Measurements from ENCODE around the gene PALM.

Gene PALM

GRCh38 chr19:746956-747355 is 38.2 kb downstream of the PALM start:
- Histone ChIP-seq H2AFZ (ENCODE audit: low read length) (no peak overlapping the region), H3K9me2 (replicated peaks; ENCODE audit: insufficient read depth, low read length) (no peaks in the 10 kb centered on the region), H3K4me3 (ENCODE audit: low read length) (no peak overlapping the region), H3F3A (ENCODE audit: insufficient read depth, low read length) (no peaks in the 10 kb centered on the region), H3K9ac (ENCODE audit: low read length) (no peak overlapping the region), H3K79me2 (ENCODE audit: low read length) (no peaks in the 10 kb centered on the region), H3K4me2 (ENCODE audit: low read depth, low read length) (no peak overlapping the region), H3K4me1 (ENCODE audit: low read length) (no peaks in the 10 kb centered on the region; the same call in 1 of the 2 replicates), H3K36me3 (replicated peaks; ENCODE audit: insufficient read depth, low read length) (no peaks in the 10 kb centered on the region), H3K9me3 (replicated peaks; ENCODE audit: insufficient read depth, low read length) (no peaks in the 10 kb centered on the region), H3K27me3 (replicated peaks; ENCODE audit: insufficient read depth, low read length) (peaks cover 86% of the 10 kb centered on the region), H4K20me1 (ENCODE audit: insufficient read depth, low read length) (no peaks in the 10 kb centered on the region), H3K27ac (ENCODE audit: low read length) (no peak overlapping the region)
- TF ChIP-seq CTCF (IDR thresholded peaks at IDR 0.05; ENCODE audit: low read length): no peak
- no peak for TF ChIP-seq EZH2 (optimal IDR thresholded peaks at IDR 0.05; ENCODE audit: low read depth, low read length)
- TF ChIP-seq EZH2phosphoT487 (IDR thresholded peaks at IDR 0.05; ENCODE audit: low read length): no peak
- no peak for DNase-seq

GRCh38 chr19:747432-748273 is 38.9 kb downstream of the PALM start:
- Histone ChIP-seq H2AFZ (ENCODE audit: low read length) (peak overlapping the region; percentile 30), H3K36me3 (replicated peaks; ENCODE audit: insufficient read depth, low read length) (no peaks in the 10 kb centered on the region), H3K4me2 (ENCODE audit: low read depth, low read length) (peak overlapping the region; percentile 14; the same call in 1 of the 2 replicates), H3K4me1 (ENCODE audit: low read length) (no peaks in the 10 kb centered on the region; the same call in 1 of the 2 replicates), H3K27me3 (replicated peaks; ENCODE audit: insufficient read depth, low read length) (peaks cover 86% of the 10 kb centered on the region), H3K27ac (ENCODE audit: low read length) (no peak overlapping the region), H3K9me3 (replicated peaks; ENCODE audit: insufficient read depth, low read length) (no peaks in the 10 kb centered on the region), H3K4me3 (ENCODE audit: low read length) (no peak overlapping the region), H3K9me2 (replicated peaks; ENCODE audit: insufficient read depth, low read length) (no peaks in the 10 kb centered on the region), H3K79me2 (ENCODE audit: low read length) (no peaks in the 10 kb centered on the region), H3F3A (ENCODE audit: insufficient read depth, low read length) (no peaks in the 10 kb centered on the region), H3K9ac (ENCODE audit: low read length) (no peak overlapping the region), H4K20me1 (ENCODE audit: insufficient read depth, low read length) (no peaks in the 10 kb centered on the region)
- TF ChIP-seq EZH2phosphoT487 (IDR thresholded peaks at IDR 0.05; ENCODE audit: low read length) (no peak), CTCF (IDR thresholded peaks at IDR 0.05; ENCODE audit: low read length) (no peak)
- DNase-seq: peak; percentile 4

- H3F3A ChIP-seq (ENCODE audit: insufficient read depth, low read length): no peaks in the 10 kb centered on the region
- no peak overlapping the region for H3K9ac ChIP-seq (ENCODE audit: low read length)
- DNase-seq: peak; percentile 20
- no peaks in the 10 kb centered on the region for H3K9me3 ChIP-seq (replicated peaks; ENCODE audit: insufficient read depth, low read length)
- no peak for TF ChIP-seq CTCF (IDR thresholded peaks at IDR 0.05; ENCODE audit: low read length)
- TF ChIP-seq EZH2phosphoT487 (IDR thresholded peaks at IDR 0.05; ENCODE audit: low read length): no peak
- TF ChIP-seq EZH2 (optimal IDR thresholded peaks at IDR 0.05; ENCODE audit: low read depth, low read length): no peak
- H3K4me2 ChIP-seq (ENCODE audit: low read depth, low read length): peak overlapping the region; percentile 14; the same call in 1 of the 2 replicates
- H4K20me1 ChIP-seq (ENCODE audit: insufficient read depth, low read length): no peaks in the 10 kb centered on the region
- H3K36me3 ChIP-seq (replicated peaks; ENCODE audit: insufficient read depth, low read length): no peaks in the 10 kb centered on the region
- no peaks in the 10 kb centered on the region for H3K9me2 ChIP-seq (replicated peaks; ENCODE audit: insufficient read depth, low read length)
- H3K27me3 ChIP-seq (replicated peaks; ENCODE audit: insufficient read depth, low read length): peaks cover 86% of the 10 kb centered on the region
- no peak overlapping the region for H3K4me3 ChIP-seq (ENCODE audit: low read length)
- H3K27ac ChIP-seq (ENCODE audit: low read length): no peak overlapping the region
- H2AFZ ChIP-seq (ENCODE audit: low read length): peak overlapping the region; percentile 30
- no peaks in the 10 kb centered on the region; the same call in 1 of the 2 replicates for H3K4me1 ChIP-seq (ENCODE audit: low read length)
- H3K79me2 ChIP-seq (ENCODE audit: low read length): no peaks in the 10 kb centered on the region
Observed at GRCh38 chr19:748274-748598, 39.5 kb downstream of the PALM start.
